ENCODE results near the gene ZNF793. TPM values are rescaled to one million over a fixed set of nuclear protein-coding genes. Genes with fewer than 3 reads are reported as not detected.

Gene ZNF793
- total and polyA plus RNA-seq, 2 experiments from 2014 or later = 1.8 to 2.4 TPM

- Histone ChIP-seq H3K4me1 (ENCODE audit: insufficient read depth) (no peaks in the 10 kb centered on the region), H3K9me2 (ENCODE audit: insufficient read depth) (no peaks in the 10 kb centered on the region), H3F3A (ENCODE audit: insufficient read depth) (peaks cover 19% of the 10 kb centered on the region; the same call in 1 of the 2 replicates), H2AFZ (no peak overlapping the region), H3K27me3 (replicated peaks; ENCODE audit: insufficient read depth) (no peaks in the 10 kb centered on the region), H3K79me2 (ENCODE audit: insufficient read depth) (no peaks in the 10 kb centered on the region; the same call in 1 of the 2 replicates), H3K36me3 (ENCODE audit: low read depth) (peaks cover 47% of the 10 kb centered on the region), H3K4me2 (ENCODE audit: unreplicated experiment) (no peak overlapping the region), H3K9ac (no peak overlapping the region), H3K9me3 (ENCODE audit: low read depth) (peaks cover 59% of the 10 kb centered on the region), H4K20me1 (ENCODE audit: insufficient read depth) (no peaks in the 10 kb centered on the region), H3K27ac (no peak overlapping the region), H3K4me3 (no peak overlapping the region)
- DNase-seq = no peak
- WGBS, 2 experiments (ENCODE audit: low coverage in 1 of 2, low lambda C conversion rate in 2 of 2, missing lambda C conversion rate in 2 of 2) = 84 to 87% methylated on average over 3 of the region's 3 CpGs
- TF ChIP-seq EZH2phosphoT487 (IDR thresholded peaks at IDR 0.05; ENCODE audit: insufficient read depth, low read depth) (no peak), EZH2 (IDR thresholded peaks at IDR 0.05; ENCODE audit: insufficient read depth, poor library complexity, severe bottlenecking) (no peak)
- in situ Hi-C loops (cut with MboI) = no loop called here
These were observed 56.8 kb downstream of the ZNF793 start for GRCh38 chr19:37563518-37563917.

- WGBS, 2 experiments (ENCODE audit: low coverage in 1 of 2, low lambda C conversion rate in 2 of 2, missing lambda C conversion rate in 2 of 2) = 86 to 88% methylated on average over 7 of the region's 7 CpGs
- peaks cover 47% of the 10 kb centered on the region for H3K36me3 ChIP-seq (ENCODE audit: low read depth)
- DNase-seq = no peak
- no peaks in the 10 kb centered on the region for H3K27me3 ChIP-seq (replicated peaks; ENCODE audit: insufficient read depth)
- no peak overlapping the region for H3K4me2 ChIP-seq (ENCODE audit: unreplicated experiment)
- H3F3A ChIP-seq (ENCODE audit: insufficient read depth) = peaks cover 19% of the 10 kb centered on the region; the same call in 1 of the 2 replicates
- H3K4me3 ChIP-seq = no peak overlapping the region
- no peak overlapping the region for H2AFZ ChIP-seq
- in situ Hi-C loops (cut with MboI) = no loop called here
- no peaks in the 10 kb centered on the region for H3K9me2 ChIP-seq (ENCODE audit: insufficient read depth)
- no peak overlapping the region for H3K9ac ChIP-seq
- no peaks in the 10 kb centered on the region for H4K20me1 ChIP-seq (ENCODE audit: insufficient read depth)
- no peak for TF ChIP-seq EZH2phosphoT487 (IDR thresholded peaks at IDR 0.05; ENCODE audit: insufficient read depth, low read depth)
- no peak for TF ChIP-seq EZH2 (IDR thresholded peaks at IDR 0.05; ENCODE audit: insufficient read depth, poor library complexity, severe bottlenecking)
- H3K9me3 ChIP-seq (ENCODE audit: low read depth) = peaks cover 59% of the 10 kb centered on the region
- no peaks in the 10 kb centered on the region for H3K4me1 ChIP-seq (ENCODE audit: insufficient read depth)
- H3K27ac ChIP-seq = no peak overlapping the region
- H3K79me2 ChIP-seq (ENCODE audit: insufficient read depth) = 0 out of 2 replicates have a peak, but pooled peaks cover 1% of the 10 kb centered on the region
These were observed 58.1 kb downstream of the ZNF793 start for GRCh38 chr19:37564624-37565369.

GRCh38 chr19:37565370-37565669 lies 58.6 kb downstream of the ZNF793 start:
- Histone ChIP-seq H3K27me3 (replicated peaks; ENCODE audit: insufficient read depth) (no peaks in the 10 kb centered on the region), H3K9me2 (ENCODE audit: insufficient read depth) (no peaks in the 10 kb centered on the region), H3K4me1 (ENCODE audit: insufficient read depth) (no peaks in the 10 kb centered on the region), H3K9me3 (ENCODE audit: low read depth) (peaks cover 59% of the 10 kb centered on the region), H3K9ac (no peak overlapping the region), H3F3A (ENCODE audit: insufficient read depth) (peaks cover 19% of the 10 kb centered on the region; the same call in 1 of the 2 replicates), H4K20me1 (ENCODE audit: insufficient read depth) (no peaks in the 10 kb centered on the region), H3K4me3 (no peak overlapping the region), H3K36me3 (ENCODE audit: low read depth) (peaks cover 46% of the 10 kb centered on the region), H2AFZ (no peak overlapping the region), H3K79me2 (ENCODE audit: insufficient read depth) (0 out of 2 replicates have a peak, but pooled peaks cover 4% of the 10 kb centered on the region), H3K27ac (no peak overlapping the region), H3K4me2 (ENCODE audit: unreplicated experiment) (no peak overlapping the region)
- no peak for TF ChIP-seq EZH2phosphoT487 (IDR thresholded peaks at IDR 0.05; ENCODE audit: insufficient read depth, low read depth)
- no peak for TF ChIP-seq EZH2 (IDR thresholded peaks at IDR 0.05; ENCODE audit: insufficient read depth, poor library complexity, severe bottlenecking)
- no peak for DNase-seq
- in situ Hi-C loops (cut with MboI) = no loop called here

GRCh38 chr19:37572203-37572602 lies 65.5 kb downstream of the ZNF793 start:
- TF ChIP-seq EZH2phosphoT487 (IDR thresholded peaks at IDR 0.05; ENCODE audit: insufficient read depth, low read depth) (no peak), EZH2 (IDR thresholded peaks at IDR 0.05; ENCODE audit: insufficient read depth, poor library complexity, severe bottlenecking) (no peak)
- peaks cover 4% of the 10 kb centered on the region; the same call in 1 of the 2 replicates for H3K79me2 ChIP-seq (ENCODE audit: insufficient read depth)
- peaks cover 29% of the 10 kb centered on the region for H3K36me3 ChIP-seq (ENCODE audit: low read depth)
- H3K9ac ChIP-seq = no peak overlapping the region
- peak; percentile 55 for DNase-seq
- H3K9me2 ChIP-seq (ENCODE audit: insufficient read depth) = no peaks in the 10 kb centered on the region
- no peak overlapping the region for H3K4me3 ChIP-seq
- in situ Hi-C loops (cut with MboI) = no loop called here
- no peaks in the 10 kb centered on the region for H3K4me1 ChIP-seq (ENCODE audit: insufficient read depth)
- no peaks in the 10 kb centered on the region for H3F3A ChIP-seq (ENCODE audit: insufficient read depth)
- H3K27ac ChIP-seq = peak overlapping the region; percentile 3; the same call in 1 of the 2 replicates
- H3K9me3 ChIP-seq (ENCODE audit: low read depth) = peaks cover 10% of the 10 kb centered on the region
- H2AFZ ChIP-seq = no peak overlapping the region
- H3K27me3 ChIP-seq (replicated peaks; ENCODE audit: insufficient read depth) = no peaks in the 10 kb centered on the region
- no peak overlapping the region for H3K4me2 ChIP-seq (ENCODE audit: unreplicated experiment)
- no peaks in the 10 kb centered on the region for H4K20me1 ChIP-seq (ENCODE audit: insufficient read depth)

All from GM23248 (cell line).